Neural progenitor cell (in vitro differentiated cells): ENCODE measurements around the gene FOSB. TPM values are rescaled to one million over a fixed set of nuclear protein-coding genes. Genes with fewer than 3 reads are reported as not detected.
A peak's percentile ranks its signal among the peaks of the same experiment; 100 is the strongest.

Source experiments
- DNase-seq: peaks from one replicate; pipeline ENCODE4 v3.0.0-alpha.2; 2016; ENCODE audit warnings: low spot score
- H2AFZ ChIP-seq: fragments of 200-600 bp; sonication (generic); replicated peaks from 2 replicates; pipeline ENCODE4 v1.6.1; 2016; ENCODE audit warnings: antibody characterized with exemption
- H3F3A ChIP-seq: fragments of 200-600 bp; sonication (generic); 2 replicates; pipeline ENCODE4 v1.6.1; 2016; ENCODE audit warnings: antibody characterized with exemption, low read depth
- H3K27ac ChIP-seq: fragments of 200-600 bp; sonication (generic); 2 replicates; pipeline ENCODE4 v1.5.1; 2016; ENCODE audit warnings: mild to moderate bottlenecking
- H3K27me3 ChIP-seq: fragments of 200-600 bp; sonication (generic); 2 replicates; pipeline ENCODE4 v1.6.1; 2016; ENCODE audit warnings: mild to moderate bottlenecking, moderate library complexity
- H3K36me3 ChIP-seq: fragments of 200-600 bp; sonication (generic); 2 replicates; pipeline ENCODE4 v1.5.1; 2016
- H3K4me1 ChIP-seq: fragments of 200-600 bp; sonication (generic); 2 replicates; pipeline ENCODE4 v1.6.1; 2016; ENCODE audit warnings: mixed run types
- H3K4me2 ChIP-seq: fragments of 200-600 bp; sonication (generic); 2 replicates; pipeline ENCODE4 v1.6.1; 2016
- H3K4me3 ChIP-seq: fragments of 200-600 bp; sonication (generic); 2 replicates; pipeline ENCODE4 v1.5.1; 2016
- H3K79me2 ChIP-seq: fragments of 200-600 bp; sonication (generic); 2 replicates; pipeline ENCODE4 v1.6.1; 2016; ENCODE audit warnings: low read depth
- H3K9ac ChIP-seq: fragments of 200-600 bp; sonication (generic); 2 replicates; pipeline ENCODE4 v1.6.1; 2016
- H3K9me3 ChIP-seq: fragments of 200-600 bp; sonication (generic); 2 replicates; pipeline ENCODE4 v1.5.1; 2016; ENCODE audit warnings: low read depth
- H4K20me1 ChIP-seq: fragments of 200-600 bp; sonication (generic); 2 replicates; pipeline ENCODE4 v1.6.1; 2016; ENCODE audit warnings: low read depth
- H3K27ac Mint-ChIP-seq: 3 replicates; pipeline ENCODE4 v1.8.0; 2021; ENCODE audit warnings: mixed read lengths
- H3K27me3 Mint-ChIP-seq: 2 replicates; pipeline ENCODE4 v1.8.0; 2022; ENCODE audit warnings: low read depth, mild to moderate bottlenecking, inconsistent platforms, moderate library complexity, mixed read lengths; ENCODE audit not compliant: insufficient read depth
- H3K36me3 Mint-ChIP-seq: 3 replicates; pipeline ENCODE4 v1.8.0; 2021; ENCODE audit warnings: mixed read lengths
- H3K4me1 Mint-ChIP-seq: 3 replicates; pipeline ENCODE4 v1.8.0; 2021; ENCODE audit warnings: mixed read lengths
- H3K4me3 Mint-ChIP-seq: 3 replicates; pipeline ENCODE4 v1.8.0; 2021; ENCODE audit warnings: mild to moderate bottlenecking, moderate library complexity, mixed read lengths
- H3K9me3 Mint-ChIP-seq: 3 replicates; pipeline ENCODE4 v1.8.0; 2020; ENCODE audit warnings: mixed read lengths
- EZH2 ChIP-seq: fragments of 200-600 bp; sonication (generic); IDR thresholded peaks from 2 replicates; pipeline ENCODE4 v1.6.1; 2017; ENCODE audit warnings: antibody characterized with exemption, mild to moderate bottlenecking, moderate library complexity
- EZH2phosphoT487 ChIP-seq: fragments of 200-600 bp; sonication (generic); IDR thresholded peaks from 2 replicates; pipeline ENCODE4 v1.6.1; 2017; ENCODE audit warnings: antibody characterized with exemption
- total RNA-seq: library from RNA; depleted of rRNA; stranded (reverse); fragments of >200 nt; gene quantifications from 2 replicates; pipeline ENCODE4 v1.2.3, GENCODE V29; 2015; ENCODE audit warnings: low replicate concordance
- TF ChIP-seq, protein P1 (sequence below): fragments of 200-600 bp; sonication (generic); IDR thresholded peaks from 2 replicates; pipeline ENCODE4 v1.5.1; 2017; ENCODE audit warnings: antibody characterized with exemption, mild to moderate bottlenecking

Gene FOSB
- total RNA-seq, 1 donor from 2014 or later, result 2.3 TPM

DNA sequence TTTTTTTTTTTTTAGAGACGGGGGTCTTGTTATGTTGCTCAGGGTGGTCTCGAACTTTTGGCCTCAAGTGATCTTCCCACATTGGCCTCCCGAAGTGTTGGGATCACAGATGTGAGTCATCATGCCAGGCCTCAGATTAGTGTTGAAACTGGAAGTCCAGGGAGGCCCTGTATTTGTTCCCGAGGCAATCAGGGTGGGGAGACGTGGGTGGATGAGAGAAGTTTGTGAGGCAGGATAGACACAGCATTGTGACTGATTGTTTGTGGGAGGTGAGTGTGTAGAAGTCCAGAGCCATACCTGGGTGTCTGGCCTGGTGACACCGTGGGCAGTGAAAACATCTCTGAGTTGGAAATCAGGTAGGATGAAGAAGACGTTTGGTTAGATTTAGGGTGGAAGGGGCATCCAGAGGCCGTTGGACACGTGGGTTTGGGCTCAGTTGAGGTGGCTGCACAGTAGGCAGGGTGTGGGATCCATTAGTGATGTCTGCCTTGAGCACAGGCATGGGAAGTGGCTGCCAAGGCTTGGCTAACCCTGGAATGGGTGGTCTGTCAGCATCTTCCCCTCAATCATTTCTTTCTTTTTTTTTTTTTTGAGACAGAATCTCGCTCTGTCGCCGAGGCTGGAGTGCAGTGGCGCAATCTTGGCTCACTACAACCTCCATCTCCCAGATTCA lies 16.6 kb downstream of the FOSB start:
- peaks cover 11% of the 10 kb centered on the region for H3F3A ChIP-seq
- H3K4me3 ChIP-seq, result no peak overlapping the region
- H3K4me1 ChIP-seq, result no peaks in the 10 kb centered on the region
- no peaks in the 10 kb centered on the region for H4K20me1 ChIP-seq
- Mint-ChIP-seq H3K27me3 (peaks cover 14% of the 10 kb centered on the region), H3K27ac (peak overlapping the region; percentile 22), H3K4me1 (peaks cover 7% of the 10 kb centered on the region), H3K4me3 (peak overlapping the region; percentile 93), H3K36me3 (no peaks in the 10 kb centered on the region), H3K9me3 (peaks cover 2% of the 10 kb centered on the region)
- H2AFZ ChIP-seq, result no peak overlapping the region
- peak; percentile 0 for DNase-seq
- no peaks in the 10 kb centered on the region for H3K9me3 ChIP-seq
- TF ChIP-seq EZH2phosphoT487 (no peak), EZH2 (no peak)
- TF ChIP-seq, protein P1, sequence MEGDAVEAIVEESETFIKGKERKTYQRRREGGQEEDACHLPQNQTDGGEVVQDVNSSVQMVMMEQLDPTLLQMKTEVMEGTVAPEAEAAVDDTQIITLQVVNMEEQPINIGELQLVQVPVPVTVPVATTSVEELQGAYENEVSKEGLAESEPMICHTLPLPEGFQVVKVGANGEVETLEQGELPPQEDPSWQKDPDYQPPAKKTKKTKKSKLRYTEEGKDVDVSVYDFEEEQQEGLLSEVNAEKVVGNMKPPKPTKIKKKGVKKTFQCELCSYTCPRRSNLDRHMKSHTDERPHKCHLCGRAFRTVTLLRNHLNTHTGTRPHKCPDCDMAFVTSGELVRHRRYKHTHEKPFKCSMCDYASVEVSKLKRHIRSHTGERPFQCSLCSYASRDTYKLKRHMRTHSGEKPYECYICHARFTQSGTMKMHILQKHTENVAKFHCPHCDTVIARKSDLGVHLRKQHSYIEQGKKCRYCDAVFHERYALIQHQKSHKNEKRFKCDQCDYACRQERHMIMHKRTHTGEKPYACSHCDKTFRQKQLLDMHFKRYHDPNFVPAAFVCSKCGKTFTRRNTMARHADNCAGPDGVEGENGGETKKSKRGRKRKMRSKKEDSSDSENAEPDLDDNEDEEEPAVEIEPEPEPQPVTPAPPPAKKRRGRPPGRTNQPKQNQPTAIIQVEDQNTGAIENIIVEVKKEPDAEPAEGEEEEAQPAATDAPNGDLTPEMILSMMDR, result no peak
- H3K79me2 ChIP-seq, result no peaks in the 10 kb centered on the region
- no peaks in the 10 kb centered on the region for H3K27me3 ChIP-seq
- H3K4me2 ChIP-seq, result no peak overlapping the region
- no peak overlapping the region for H3K27ac ChIP-seq
- no peaks in the 10 kb centered on the region for H3K36me3 ChIP-seq
- H3K9ac ChIP-seq, result no peak overlapping the region

DNA sequence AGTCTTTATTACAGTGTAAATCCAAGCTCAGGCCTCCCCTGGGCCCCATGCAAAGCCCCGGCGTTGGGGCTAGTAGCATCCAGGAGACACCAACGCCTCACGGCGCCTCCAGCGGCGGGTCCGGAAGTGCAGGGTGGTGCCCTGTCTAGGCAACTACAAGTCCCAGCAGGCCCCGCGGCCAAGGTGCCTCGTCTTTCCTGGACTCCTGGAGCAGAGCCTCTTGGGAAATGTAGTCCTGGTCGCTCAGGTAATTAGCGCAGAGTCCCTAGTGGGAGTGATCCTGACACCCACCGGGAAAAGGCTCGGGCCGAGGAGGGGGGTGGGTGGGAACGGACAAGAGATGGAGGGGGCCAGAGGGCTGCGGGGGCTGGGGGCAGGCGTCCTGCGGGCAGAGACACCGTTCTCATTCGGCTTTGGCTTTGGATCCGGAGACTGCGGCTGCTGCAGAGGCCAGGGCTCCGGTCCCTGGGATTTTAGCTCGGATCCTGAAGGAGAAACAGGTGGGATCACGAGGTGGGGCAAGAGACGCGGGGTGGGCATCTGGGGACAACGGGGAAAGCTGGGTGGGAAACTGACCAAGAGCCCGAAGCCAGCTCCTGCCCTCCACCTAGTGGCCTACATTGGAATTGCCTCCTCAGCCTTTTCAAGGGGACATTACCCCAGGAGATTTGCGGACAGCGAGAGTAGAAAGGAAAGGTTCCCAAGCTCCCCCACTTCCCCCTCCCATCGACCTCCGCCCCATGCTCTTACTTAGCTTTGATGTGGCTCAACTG lies 17.7 kb downstream of the FOSB start:
- no peaks in the 10 kb centered on the region for H3K36me3 Mint-ChIP-seq
- Histone ChIP-seq H4K20me1 (no peaks in the 10 kb centered on the region), H3K4me2 (peak overlapping the region; percentile 85), H3K4me3 (peak overlapping the region; percentile 66), H3K79me2 (no peaks in the 10 kb centered on the region), H3F3A (peaks cover 7% of the 10 kb centered on the region), H3K36me3 (no peaks in the 10 kb centered on the region), H3K9me3 (no peaks in the 10 kb centered on the region), H3K9ac (no peak overlapping the region), H3K27me3 (no peaks in the 10 kb centered on the region), H3K4me1 (no peaks in the 10 kb centered on the region), H3K27ac (no peak overlapping the region), H2AFZ (peak overlapping the region; percentile 93)
- TF ChIP-seq, protein P1, result peak; percentile 63
- no peak for TF ChIP-seq EZH2
- no peak for TF ChIP-seq EZH2phosphoT487
- no peaks in the 10 kb centered on the region for H3K9me3 Mint-ChIP-seq
- H3K4me3 Mint-ChIP-seq, result peak overlapping the region; percentile 93
- peak; percentile 99 for DNase-seq
- peaks cover 10% of the 10 kb centered on the region for H3K27me3 Mint-ChIP-seq
- peaks cover 7% of the 10 kb centered on the region for H3K4me1 Mint-ChIP-seq
- H3K27ac Mint-ChIP-seq, result peak overlapping the region; percentile 98

DNA sequence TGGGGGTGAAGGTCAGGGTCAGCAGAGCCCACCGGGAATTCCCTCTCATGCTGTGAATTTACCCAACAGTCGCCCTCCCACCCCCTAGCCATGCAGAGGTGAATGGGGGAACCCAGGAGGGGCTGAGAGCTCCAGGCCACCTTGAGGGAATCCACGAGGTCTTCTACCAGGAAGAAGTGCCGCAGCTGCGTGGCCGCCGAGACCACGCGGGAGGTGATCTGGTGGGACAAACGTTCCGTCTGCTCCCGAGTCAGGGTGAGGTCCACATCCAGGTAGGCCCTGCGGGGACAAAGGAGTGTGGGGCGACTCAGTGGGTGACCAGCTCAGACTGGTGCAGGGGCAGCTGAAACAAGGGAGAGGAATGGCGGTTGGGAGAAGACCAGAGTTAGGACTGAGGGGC lies 20.9 kb downstream of the FOSB start:
- TF ChIP-seq, protein P1, result no peak
- TF ChIP-seq EZH2phosphoT487 (no peak), EZH2 (no peak)

More for the DNA sequence above, 20.9 kb downstream of the FOSB start:
- Histone ChIP-seq H3K27me3 (no peaks in the 10 kb centered on the region), H3K36me3 (no peaks in the 10 kb centered on the region), H3K4me2 (no peak overlapping the region), H2AFZ (no peak overlapping the region), H3K4me1 (no peaks in the 10 kb centered on the region), H3K4me3 (no peak overlapping the region), H3K79me2 (no peaks in the 10 kb centered on the region), H3F3A (peaks cover 22% of the 10 kb centered on the region), H4K20me1 (peaks cover under 1% of the 10 kb centered on the region), H3K9me3 (no peaks in the 10 kb centered on the region), H3K27ac (no peak overlapping the region), H3K9ac (no peak overlapping the region)
- Mint-ChIP-seq H3K27ac (no peak overlapping the region), H3K9me3 (no peaks in the 10 kb centered on the region), H3K36me3 (no peaks in the 10 kb centered on the region), H3K27me3 (peaks cover 9% of the 10 kb centered on the region), H3K4me3 (no peak overlapping the region), H3K4me1 (peaks cover 21% of the 10 kb centered on the region)
- no peak for DNase-seq
